HG03064 (cell line): ENCODE results near the gene COMTD1.

ENCODE experiments used
- ATAC-seq: cut with Tn5 transposase; IDR thresholded peaks from one replicate; pipeline ENCODE4 v1.9.1; 2021; ENCODE audit warnings: low read depth; ENCODE audit not compliant: unreplicated experiment

The COMTD1 gene

DNA sequence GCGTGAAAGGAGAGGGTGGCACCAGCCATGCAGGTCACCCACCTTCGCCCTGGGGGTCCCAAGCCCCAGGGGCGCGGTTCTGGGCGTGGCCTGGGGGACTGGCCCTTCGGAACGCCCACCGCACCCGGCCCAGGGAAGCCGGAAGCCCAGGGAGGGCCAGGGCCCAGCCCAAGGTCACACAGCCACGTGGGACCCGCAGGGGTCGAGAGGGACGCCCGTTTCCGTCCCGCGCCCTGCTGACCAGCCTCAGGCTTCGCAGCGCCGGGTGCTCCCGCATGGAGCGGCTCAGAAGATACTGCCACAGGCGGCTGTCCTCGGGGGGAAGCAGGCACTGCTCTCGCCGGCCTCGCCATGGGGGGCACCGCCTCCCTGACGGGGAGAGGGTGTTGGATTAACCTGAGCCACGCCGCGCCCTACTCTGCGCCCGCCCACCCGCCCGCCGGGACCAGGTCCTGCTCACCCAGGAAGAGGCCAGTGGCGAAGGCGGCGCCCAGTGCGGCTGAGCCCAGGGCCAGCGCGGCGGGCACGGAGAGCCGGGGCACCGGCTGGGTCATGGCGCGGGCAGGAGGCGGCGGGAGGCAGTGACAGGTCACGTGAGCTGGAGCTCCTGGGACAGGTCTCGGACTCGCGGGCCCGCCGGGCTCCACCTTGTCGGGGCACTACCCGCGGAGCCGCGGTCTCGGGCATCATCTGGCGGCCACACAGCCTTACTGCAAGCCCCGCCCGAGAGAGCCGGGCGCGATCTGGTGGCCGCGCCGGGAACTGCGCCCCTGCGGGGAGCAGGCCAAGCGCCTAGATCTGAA lies at the start of gene COMTD1:
Gene COMTD1 (minus strand): TSS at position 583 of the 803 bp plus-strand sequence. CDS start 29 bp downstream, at position 554.
- ATAC-seq, result peak; percentile 63

DNA sequence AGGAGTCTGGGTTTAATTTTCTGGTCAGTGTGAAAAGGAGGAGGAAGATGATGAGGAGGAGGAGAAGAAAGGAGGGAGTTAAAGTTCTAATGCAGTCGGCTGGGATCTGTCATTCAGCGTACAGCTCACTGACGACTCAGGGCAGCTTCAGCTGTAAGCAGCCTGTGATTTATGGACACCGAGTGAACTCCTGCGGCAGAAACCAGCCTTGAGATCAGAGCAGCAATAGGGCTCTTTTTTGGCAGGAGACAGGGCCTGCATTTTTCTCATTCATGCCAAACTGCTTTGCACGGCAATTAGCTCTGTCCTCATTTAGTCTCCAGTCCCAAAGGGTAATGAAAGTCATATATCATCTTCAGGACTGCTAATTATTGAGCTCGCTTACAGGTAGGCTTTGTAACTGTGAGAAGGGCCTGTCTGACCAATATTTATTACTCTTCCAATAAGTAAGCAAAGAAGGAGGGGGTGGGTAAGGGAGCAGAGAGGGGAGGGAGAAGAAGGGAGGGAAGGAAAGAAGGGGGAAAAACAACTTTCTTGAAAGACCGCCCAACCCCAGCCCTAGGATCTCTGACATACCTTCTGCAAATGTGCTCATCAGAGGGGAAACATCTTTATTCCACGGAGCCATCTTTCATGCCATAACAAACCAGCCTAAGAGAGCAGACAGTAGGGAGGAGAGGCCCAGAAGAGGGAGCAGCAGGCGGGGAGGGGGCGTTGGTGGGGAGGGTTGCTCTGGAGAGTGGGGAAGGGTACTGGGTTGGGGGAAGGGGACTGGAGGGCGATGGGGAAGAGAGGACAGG lies 48.1 kb upstream of the COMTD1 start:
- no peak for ATAC-seq

DNA sequence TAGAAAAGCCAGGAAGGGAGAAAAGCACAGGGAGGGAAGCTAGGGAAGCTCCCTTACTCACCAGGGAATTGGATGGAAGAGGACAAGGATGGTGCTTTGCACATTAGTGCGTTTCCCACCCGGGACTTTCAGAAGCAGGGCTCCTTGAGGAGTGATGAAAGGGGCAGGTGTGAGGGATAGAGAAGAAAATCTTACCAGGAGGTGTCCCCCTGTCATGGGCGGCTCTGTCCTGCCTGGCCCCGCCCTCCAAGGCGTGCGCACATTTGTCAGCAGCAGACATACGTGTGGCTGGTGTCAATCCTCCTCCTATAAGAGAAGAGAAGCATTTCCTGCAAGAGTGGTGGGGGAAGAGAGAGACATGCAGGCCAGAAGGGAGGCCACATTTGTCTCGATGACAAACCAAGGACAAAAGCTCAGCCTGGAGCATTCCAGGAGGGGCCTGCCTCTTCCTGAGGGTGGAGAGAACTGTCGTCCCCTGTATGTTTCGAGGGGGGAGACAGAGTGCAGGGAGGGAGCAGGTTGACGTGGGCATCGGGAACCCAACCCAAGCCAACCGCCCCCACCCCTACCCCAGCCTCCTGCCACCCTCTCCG lies 47.4 kb upstream of the COMTD1 start:
- no peak for ATAC-seq

DNA sequence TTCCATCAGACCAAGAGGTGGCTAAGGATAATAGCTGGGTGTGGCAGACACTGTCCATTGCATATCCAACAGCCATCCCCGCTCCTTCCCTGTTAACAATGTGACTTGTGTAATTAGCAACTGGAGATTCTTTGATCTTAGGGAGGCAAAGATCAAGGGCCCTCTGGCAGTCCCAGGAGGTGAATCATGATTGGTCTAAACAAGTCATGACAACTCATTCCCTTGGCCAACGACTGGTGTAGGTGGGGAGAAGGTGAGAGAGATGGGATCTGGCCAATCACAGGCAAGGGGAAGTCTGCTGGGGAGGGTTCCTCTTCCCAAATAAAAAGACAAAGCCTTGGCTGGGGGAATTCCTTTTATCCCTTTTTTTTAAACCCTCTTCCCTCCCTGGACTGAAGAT lies 46.2 kb upstream of the COMTD1 start:
- no peak for ATAC-seq

DNA sequence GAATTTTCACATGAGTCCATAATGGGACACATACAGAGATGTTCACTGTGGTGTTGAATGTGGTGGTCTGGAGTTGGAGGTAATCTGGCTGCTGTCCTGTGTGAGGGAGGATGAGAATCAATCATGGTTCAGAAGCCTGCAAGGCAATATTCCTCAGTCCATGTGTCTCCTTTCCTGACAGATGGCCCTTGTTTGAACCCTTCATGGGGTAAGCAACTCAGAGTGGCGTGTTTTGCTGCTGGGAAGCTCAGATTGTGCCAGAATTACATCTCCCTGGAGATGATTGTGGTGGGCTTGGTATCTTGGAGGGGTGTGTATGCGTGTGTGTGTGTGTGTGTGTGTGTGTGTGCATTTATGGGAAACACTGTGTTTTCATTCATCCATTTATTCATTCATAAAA lies 44.5 kb upstream of the COMTD1 start:
- no peak for ATAC-seq

DNA sequence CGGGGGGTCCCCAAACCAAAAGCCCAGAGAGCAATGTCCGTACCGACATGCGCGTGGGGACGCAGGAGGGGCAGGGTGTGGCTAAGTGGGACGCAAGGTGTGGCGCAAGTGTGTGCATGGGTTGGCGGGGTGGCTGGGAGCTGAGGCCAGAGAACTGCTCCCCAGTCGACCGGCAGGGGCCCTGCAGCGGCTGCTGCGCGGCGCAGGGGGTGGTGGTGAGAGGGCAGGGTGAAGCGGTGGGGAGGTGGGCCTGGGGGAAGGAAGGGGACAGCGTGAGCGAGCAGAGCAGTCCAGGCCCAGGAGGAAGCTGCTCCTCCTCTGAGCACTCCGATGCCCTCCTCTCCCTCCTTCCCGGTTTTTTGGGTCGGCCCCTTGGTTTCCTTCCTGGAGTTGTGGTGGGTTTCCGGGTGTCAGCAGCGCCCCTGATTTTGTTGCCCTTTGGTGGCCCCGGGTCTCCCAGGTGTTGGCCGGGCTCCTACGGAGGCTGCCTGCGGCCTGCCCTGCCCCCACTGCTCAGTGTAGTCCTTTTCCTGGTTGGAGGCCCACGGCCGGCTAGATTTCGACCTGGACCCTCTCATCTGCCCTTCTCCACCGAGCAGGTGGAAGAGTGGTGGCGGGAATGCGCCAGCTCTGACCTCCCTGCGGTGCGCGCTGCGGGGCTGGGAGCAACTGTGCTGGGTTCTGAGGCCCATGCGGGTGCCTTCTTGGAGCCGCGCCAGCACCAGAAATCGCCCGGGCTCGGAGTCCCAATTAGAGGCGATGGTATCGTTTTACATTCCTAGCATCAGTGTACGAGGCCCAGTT lies 40.5 kb upstream of the COMTD1 start:
- ATAC-seq, result no peak

DNA sequence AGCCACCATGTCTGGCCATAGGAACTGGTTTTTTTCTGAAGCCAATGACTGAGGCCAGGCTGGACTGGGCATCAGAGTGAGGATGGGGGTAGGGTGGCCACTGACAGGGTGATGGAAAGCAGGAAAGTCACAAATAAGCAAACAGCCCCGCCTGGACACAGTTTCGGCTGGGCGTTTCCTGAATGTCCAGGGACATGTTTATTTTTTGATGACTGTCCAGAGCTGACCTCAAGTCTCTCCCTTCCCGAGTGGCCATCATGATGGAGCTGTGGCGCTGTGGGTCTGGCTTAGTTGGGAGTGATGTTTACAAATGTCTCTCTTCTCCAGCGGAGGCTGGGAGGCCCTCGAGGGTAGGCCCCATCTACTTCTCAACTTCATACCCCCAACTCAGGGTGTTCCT lies 37.1 kb upstream of the COMTD1 start:
- ATAC-seq, result no peak

DNA sequence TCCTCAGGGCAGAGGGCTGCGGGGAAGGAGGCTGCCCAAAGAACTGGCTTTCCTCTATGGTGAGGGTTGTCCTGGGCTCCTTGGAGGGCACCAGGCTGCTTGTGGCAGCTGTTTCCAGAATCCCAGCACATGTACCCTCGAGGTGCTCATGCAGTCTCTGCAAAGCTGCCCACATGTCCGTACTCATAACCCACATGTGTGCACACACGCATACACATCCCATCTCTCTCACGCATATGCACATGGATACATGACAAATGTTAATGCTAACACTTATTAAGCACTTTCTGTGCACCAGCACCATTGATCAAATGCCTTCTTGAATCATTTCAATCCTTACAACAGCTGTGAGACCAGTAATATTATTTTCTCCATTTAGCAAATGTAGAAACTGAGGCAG lies 36.3 kb upstream of the COMTD1 start:
- ATAC-seq, result no peak

DNA sequence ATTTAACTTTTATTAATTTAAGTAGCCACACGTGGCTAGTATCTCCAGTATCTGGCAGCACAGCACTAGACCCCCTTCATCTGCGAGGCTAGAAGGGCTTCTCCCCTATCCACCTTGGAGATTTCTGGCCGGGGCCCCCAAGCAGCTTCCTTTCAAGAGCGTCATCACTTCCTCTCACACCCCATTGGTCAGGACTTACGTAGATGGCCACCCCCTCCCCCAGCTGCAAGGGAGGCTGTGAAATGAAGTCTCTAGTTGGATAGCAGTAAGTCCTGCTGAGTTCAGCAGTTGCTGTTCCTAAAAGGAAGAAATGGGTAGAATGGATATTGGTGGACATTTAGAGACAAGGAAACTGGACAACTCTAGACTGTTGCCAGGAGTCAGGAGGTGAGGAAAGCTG lies 33.8 kb upstream of the COMTD1 start:
- no peak for ATAC-seq

DNA sequence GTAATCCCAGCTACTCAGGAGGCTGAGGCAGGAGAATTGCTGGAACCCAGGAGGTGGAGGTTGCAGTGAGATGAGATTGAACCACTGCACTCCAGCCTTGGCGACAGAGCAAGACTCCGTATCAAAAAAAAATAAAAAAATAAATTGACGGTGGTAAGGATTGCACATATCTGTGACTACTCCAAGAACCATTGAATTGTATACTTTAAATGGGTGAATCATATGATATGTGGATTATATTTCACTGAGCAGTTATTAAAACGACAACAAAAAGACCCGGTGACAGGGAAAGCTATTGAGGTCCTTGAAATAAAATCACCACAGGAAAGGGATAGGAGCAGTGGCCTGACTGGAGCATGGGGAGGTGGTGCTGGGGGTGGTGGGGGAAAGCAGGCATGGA lies 31.2 kb upstream of the COMTD1 start:
- ATAC-seq, result no peak

DNA sequence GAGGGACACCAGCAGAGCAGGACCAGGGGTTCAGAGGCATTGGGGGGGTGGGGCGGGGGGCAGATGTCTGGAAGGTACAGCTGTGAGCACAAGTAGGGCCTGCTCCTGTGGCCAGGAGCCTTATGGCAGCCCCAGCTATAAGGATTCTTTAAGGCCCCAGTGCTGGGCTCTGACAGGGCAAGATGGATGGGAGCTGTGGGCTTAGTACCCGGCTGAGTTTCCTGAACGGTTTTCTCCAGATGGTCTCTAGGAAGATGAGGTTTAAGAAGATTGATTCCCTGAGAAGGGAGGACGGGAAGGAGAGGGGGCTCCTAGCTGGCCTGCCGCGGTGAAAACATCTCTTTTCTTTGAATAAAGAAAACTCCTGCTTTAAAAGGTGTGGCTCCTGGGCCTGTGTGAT lies 30.1 kb upstream of the COMTD1 start:
- no peak for ATAC-seq

DNA sequence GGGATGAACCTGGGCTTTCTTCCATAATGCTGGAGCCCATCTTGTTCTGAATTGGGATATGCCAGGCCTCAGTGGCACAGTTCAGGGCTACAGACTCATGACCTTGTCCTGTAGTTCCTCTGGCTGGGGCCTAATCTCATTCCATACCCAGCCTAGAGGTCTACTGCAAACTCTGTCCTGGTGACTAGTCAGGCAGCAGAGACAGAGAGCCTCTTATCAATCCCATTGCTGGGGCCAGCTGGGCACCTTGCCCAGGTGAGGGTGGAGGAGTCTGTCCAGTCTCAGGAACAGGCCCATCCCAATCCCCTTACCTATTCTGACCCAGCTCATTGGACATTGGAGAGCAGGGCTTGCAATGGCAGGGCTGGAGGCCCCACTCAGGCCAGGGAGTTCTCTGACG lies 28.0 kb upstream of the COMTD1 start:
- ATAC-seq, result no peak

DNA sequence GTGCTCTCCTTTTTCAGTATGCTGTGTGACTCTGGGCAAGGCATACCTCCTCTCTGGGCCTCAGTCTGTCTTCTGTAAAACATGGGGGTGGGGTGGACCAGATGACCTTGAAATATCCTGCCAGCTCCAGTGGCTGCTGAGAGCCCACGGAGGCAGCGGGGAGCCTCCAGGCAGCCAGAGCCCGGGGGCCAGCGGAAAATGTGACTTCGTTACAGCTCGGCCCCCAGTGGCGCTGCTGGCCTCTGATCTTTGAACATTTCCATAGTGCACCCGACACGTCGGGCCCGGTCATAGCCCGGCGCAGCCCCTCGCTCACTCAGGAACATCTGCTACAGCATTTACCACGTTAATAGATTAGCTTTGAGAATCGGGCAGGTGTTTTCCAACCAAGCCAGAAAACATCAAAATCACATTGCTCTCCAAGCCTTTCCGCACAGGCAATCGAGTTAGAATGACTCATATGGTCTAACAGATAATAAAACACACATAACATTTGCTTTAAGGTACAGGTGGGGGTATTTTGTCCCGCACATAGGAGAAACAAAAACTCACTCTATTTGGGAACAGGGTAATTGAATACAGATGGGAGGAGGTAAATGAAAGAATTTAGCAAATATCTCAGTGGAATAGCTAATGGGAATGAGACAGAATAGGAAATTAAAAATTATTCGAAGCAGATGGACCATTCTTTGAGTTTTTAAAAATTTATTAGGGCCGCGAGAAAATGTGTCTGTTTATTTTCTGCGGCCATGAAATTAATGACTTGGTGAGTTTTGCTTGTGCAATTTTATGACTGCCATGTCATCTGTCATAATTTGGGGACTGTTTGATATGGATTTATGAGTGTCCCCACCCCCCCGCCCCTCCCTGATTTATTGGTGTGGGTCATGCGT lies 26.3 kb upstream of the COMTD1 start:
- no peak for ATAC-seq

DNA sequence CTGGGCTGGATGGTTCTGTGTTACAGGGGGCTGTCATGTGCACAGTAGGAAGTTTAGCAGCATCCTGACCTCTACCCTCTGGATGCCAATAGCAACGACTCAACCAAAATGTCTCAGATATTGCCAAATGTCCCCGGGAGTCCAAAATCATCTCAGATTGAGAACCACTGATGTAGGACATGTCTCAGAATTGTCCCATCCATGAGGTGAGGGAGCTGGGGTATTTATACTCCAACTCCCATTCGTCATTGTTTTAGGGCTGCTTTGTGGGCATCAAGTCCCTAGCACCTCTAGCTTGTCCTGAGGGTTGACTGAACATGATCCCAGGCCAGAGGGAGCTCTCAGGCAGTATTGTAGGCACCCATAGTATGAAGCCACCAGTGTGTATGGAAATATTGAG lies 25.2 kb upstream of the COMTD1 start:
- ATAC-seq, result no peak

DNA sequence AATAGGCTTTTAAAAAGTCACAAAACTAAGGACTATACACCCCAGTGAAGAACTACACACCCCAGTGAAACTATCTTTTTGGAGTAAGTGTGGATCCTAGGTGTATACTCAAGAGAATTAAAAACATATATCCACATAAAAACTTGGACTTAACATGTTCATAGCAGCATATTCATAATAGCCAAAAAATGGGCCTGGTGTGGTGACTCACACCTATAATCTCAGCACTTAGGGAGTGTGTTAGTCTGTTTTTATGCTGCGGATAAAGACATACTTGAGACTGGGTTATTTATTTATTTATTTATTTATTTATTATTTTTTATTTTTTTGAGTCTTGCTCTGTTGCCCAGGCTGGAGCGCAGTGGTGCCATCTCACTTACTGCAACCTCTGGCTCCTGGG lies 19.0 kb upstream of the COMTD1 start:
- ATAC-seq, result no peak

DNA sequence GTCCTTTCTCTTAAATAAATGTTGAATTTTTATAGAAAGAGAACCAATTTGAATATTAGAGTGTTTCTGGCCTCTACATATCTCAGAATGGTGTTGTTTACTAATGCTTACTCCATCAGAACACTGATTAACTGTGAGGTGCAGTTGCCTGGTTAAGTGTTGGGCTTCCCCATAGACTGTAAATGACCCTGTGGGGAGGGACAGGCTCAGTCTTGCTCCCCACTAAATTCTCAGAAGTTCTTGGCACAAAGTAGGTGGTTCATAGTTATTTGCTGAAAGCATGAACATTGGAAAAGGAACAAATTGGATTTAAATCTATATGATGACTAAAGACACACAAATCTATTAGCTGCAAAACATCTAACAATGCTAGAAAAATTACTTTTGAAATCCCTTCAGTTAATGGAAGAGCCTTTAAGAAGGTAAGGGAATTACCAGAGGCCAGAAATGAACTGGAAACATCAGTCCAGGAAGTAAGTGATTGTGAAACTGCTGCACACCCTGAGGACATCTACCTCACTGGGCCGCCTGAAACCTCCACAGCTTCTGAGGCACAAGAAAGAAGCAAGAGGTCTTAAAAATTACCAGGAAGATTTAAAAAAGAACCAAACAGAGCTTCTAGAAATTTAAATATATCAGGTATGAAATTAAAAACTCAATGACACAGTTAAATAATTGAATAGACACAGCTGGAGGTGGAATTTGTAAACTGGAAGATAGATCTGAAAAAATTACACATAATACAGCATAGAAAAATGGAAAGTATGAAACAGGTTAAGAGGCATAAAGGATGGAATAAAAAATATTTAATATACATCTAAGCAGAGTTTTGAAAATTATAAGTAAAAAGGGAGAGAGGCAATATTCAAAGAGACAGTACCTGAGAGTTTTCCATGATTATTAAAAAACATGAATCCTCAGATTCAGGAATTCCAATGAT lies 17.8 kb upstream of the COMTD1 start:
- ATAC-seq, result no peak

DNA sequence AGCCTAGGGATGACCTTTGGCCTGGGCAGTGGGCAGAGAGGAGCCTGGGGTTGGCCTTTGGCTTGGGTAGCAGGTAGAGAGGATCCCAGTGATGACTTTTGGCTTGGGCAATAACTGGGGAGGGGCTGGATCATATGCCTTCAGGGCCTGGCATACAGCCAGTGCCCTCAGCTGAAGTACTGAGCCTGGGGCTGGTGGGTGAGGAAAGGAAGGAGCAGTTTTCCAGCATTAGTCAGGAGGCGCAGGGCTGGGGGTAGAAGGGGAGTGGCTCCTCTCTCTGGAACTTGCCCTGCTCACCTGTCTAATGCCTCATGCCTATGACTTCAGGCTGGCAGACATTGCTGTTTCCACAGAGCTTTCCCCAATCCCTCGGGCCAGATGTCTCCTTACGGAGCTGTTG lies 15.2 kb upstream of the COMTD1 start:
- no peak for ATAC-seq

DNA sequence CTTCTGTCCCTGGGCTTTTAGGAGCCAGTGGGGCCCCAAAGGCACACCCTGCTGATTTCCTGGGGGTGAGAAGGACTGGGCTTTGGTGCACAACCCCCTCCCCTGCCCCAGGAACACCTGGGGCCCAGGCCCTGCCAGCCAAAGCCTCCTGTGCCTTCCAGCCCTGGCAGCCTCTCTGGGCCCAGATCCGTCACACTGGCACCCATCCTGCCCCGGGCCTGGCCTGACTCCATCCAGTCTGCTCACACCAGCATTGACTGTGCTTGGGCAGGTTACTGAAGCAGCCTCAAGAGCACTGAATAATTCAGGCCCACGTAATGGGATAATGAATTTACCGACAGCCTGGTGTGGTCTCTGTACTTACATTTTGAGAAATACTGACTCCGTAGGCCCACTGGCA lies 12.0 kb upstream of the COMTD1 start:
- ATAC-seq, result no peak

DNA sequence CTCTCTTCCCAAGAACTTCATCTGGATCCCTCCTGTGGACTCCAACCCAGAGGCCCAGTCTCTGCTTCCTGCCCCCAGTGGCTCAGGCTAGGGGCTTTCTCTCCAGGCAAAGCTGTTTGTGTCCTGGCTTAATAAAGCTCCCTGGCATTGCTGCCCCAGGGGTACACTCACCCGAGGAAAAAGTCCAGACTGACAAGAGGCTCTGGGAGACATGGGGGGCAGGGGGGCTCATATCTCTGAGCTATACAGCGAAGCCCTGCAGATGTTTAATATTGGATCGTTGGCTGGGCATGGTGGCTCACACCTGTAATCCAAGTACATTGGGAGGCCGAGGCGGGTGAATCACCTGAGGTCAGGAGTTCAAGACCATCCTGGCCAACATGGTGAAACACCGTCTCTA lies 10.7 kb upstream of the COMTD1 start:
- ATAC-seq, result no peak
